Hematopoietic multipotent progenitor cell treated with erythropoietin and hydrocortisone succinate and interleukin-3 and kit ligand, for 4 days (in vitro differentiated cells): Measurements from ENCODE around the gene EPB41L3.
"Not testable (repeated sequence)": the region's sequence is repeated elsewhere in the genome, so short reads cannot be mapped to it uniquely, and the experiment has no call there.

ENCODE experiments used
- DNase-seq: peaks from one replicate; pipeline ENCODE4 v3.0.0-alpha.2; 2015

Gene EPB41L3

DNA sequence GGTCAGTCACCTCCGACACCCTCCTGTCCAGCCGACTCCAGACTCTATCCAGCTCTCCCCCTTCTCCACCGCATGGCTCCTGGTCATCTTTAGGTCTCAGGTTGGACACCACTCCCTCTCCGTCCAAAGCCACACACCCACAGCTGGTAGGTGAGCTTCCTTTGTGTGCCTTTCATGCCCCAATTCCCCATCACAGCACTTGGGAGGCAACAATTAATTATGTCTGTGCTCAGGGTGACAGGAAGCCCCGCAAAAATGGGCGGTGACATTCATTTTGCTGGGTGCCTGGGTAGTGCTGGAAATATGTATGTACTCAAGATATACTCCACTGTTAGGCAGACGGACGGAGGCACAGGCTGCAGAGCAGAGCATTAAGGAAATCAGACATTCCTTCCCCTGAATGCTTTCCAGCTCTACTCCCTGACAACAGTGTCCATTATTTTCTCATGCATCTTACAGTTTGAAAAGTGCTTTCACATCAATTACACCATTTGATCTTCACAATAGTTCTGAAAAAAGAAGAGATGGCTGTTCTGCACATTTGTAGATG is 13.1 kb downstream of the EPB41L3 start:
- DNase-seq, result no peak

- no peak for DNase-seq
Observed at GRCh38 chr18:5529471-5529870, 14.3 kb downstream of the EPB41L3 start.

- DNase-seq, result no peak
Observed at GRCh38 chr18:5527603-5528002, 16.2 kb downstream of the EPB41L3 start.

DNA sequence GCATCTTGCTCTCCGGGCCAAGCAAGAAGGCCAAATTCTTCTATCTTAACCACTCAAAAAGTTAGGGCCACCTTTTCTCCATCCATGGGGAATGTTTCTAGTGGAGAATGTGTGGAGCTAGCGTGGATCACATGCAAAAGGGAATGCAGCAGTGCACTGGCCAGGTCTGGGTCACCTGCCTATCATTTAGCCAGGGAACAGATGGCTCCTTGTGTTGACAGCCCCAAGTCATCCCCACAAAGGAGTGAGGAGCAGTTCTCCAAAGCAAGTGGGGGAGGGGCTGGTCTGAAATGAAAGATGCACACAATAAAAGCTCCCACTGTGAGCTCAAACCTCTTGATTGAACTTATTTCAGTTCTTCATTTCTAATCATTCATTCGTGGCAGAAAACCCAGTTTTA is 19.1 kb downstream of the EPB41L3 start:
- no peak for DNase-seq

- no peak for DNase-seq
Observed at GRCh38 chr18:5521000-5521399, 22.8 kb downstream of the EPB41L3 start.

DNA sequence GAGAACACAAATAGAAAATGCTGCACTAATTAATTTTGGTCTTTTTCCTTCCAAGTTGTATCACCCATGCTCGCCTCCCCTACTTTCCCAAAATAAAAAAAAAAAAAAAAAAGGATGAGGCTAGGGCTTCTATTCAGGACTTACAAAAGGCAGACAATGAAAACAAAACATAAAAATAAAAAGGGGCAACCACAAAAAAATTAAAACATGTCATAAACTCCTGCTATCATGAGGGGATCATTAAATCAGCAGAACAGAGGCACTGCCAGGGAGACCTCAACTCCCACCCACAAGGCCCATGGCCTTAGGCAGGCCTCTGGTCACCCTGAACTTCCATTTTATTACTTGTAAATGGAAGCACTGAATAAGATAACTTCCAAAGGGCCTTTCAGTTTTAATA is 23.3 kb downstream of the EPB41L3 start:
- no peak for DNase-seq

DNA sequence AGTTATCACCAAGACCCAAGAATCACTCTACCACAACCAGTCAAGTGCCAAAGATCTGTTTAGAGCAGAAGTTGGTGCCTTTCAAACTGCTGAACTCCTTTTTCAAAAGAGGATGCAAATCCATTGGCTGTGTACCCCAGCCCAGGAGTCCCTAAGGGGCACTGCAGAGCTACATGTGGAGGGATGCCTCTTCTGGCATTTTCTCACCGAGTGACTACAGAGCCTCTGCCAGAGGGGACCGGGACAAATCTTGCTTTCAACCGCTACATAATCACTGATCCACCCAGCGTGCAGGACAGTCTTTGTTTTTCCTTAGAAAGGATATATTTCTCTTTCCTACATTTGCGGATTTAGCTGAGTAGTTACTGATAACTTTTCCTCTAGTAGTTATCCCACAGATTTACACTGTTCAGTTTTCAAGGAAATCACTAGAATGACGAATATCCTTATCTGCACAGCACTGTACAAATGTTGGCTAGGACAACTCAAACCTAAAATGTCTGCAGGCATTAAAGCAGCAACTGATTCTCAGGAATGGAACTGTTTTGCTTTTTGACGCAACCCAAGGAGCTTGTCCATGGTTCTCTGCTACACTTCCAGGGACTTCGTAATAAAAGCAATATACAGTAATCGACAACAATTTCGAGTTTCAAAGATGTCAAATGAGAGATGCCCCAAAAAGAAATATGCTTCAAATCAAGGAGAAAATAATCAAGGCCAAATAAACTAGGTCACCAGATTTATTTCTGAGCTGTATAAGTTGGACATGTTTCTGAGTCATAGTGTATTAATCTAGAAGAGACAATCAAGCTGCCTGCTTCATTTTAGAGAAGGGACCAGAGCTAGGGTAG is 24.1 kb downstream of the EPB41L3 start:
- DNase-seq, result no peak

GRCh38 chr18:5518899-5519371 is 24.9 kb downstream of the EPB41L3 start:
- no peak for DNase-seq

DNA sequence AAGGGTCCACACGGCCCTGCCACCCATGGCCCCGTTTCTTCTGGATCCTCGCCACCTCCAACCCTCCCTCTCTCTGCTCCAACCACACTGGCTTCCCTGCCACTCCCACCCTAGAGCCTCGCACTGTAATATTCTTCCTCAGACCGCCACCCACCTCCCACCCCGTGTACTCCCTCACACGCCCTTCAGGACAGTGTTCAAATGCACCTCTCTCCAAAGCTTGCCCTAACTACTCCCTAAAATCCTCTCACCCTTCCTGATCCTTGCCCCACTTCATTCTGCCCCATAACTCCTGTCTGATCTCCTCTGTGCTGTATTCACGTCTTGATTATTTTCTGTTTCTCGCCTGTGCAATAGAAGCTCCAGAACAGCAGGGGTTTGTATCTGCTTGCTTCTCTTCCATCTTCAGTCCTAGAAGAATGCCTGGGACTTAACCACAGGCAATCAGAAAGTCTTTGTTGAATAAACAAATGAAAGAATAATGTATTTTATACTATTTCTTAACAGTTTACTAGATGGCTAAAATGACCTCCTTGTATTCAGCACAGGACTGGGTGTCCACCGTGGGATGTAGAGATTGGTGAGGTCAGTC is 25.5 kb downstream of the EPB41L3 start:
- DNase-seq, result no peak

DNA sequence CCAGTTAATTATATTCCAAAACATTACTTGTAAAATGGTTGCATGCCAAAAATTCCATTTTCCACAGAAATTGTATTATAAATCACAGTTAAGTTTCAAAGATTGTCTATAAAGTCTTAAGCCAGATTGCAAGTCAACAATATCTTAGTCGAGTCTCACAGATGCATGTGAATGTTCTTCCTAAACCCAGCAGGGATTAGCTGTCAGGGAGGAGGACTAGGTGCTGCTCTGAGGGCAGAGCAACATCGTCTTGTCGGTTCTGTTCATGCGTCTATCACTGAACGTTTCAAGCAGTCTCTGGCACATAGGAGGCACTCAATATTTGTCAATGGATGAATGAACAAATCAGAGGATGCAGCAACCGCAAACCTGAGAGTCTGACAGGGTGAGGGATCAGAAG is 27.0 kb downstream of the EPB41L3 start:
- no peak for DNase-seq

DNA sequence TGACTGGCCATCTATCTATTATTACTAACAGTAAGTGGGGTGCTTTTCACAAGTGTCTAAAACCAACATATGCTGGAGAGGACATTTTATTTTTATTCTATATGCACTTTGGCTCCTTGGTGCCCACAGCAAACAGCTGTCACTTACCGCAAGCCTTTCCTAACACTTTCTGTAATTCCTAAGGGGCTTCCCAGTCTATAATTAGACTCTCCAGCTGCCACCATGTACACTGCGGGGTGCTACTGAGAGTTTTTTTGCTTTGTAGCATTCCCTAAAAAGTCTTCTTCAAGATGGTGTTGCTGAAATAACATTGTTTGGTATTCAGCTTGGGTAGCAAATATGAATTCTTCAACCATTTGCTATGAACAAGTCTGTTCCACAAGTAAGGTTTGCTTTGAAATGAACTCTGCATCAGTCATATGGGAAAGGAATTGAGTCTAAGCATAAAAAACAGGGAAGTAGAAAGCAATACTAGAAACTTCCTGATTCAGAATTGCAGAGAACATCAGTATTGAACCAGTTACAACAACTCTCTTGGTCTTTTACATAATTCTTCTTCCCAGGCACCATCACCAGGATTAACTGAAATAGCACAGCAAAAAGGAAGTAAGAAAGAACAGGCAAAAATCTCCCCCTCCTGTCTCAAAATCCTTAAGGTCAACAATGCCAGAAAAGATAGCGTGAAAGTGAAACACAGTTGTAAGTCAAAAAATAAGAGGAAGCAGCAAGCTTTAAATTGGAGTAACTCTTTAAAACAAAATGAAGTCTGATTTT is 28.6 kb downstream of the EPB41L3 start:
- DNase-seq, result peak; percentile 46

GRCh38 chr18:5513947-5514346 is 29.9 kb downstream of the EPB41L3 start:
- no peak for DNase-seq

- DNase-seq, result no peak
Observed at GRCh38 chr18:5512176-5512575, 31.6 kb downstream of the EPB41L3 start.

DNA sequence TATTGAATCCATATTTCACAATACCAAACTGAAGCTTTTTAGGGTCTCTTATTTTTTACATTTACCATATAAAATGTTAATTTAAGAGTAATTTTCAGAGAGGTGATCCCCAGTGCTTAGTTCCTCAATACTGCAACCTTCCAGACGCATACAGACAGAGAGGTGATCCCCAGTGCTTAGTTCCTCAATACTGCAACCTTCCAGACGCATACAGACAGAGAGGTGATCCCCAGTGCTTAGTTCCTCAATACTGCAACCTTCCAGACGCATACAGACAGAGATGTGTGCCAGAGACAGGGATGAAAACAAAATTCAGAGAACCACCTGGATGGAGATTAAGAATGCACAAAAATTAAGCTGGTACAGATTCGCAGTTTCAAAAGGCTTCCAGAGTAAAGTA is 32.3 kb downstream of the EPB41L3 start:
- DNase-seq, result not testable (repeated sequence)

- DNase-seq, result no peak
Observed at GRCh38 chr18:5510135-5510846, 33.5 kb downstream of the EPB41L3 start.

- no peak for DNase-seq
Observed at GRCh38 chr18:5508821-5509220, 35.0 kb downstream of the EPB41L3 start.

DNA sequence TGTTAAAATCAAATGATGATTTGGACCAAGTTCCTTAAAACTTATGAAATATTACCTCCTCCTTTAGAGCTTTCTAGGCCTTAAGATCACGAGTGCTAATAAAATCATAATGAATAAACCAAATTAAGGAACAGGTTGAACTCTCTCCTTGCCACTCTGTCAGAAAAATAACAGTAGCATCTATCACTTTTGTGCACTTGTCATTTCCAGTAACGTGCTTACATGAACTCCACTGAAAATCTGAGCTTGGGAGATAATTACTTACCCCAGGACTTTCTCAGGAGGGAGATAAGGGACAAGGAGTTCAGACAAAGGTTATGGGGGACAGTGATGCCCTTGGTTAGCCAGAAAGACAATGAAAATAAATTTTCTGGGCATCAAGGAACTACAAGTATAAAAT is 36.0 kb downstream of the EPB41L3 start:
- no peak for DNase-seq

DNA sequence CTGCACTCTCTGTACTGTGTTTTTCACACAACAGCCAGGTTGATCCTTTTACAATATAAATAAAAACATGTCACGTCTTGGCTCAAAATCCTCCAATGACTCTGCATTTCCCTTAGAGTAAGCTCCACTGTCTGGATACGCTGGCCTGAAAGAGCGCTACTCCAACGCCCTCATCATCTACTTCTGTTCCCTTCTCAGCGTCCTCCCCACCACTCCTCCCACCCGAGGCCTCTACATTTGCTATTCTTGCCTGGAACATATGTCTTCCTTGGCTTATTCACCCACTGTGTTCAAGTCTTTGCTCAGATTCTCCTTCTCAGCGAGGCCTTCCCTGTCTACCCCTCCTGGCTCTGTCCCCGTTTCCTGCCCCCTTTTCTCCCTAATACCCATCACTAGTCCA is 37.6 kb downstream of the EPB41L3 start:
- DNase-seq, result no peak

DNA sequence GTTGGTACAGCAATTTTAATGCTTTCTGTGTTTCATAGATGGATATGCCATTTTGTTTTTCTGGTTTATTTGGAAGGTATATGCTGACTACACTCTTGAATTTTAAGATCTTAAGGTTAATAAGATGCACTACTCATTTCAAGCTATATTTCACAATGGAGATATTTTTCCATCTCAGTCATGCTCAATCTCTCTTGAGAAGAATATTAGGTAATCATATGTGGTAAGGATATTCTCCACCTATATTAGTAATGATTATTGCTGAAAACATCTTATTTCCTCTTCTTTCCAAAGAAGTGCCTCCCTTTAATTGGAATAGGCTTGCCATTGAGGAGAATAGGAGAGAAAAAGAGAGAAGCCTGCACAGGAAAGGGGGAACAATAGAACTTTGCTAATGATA is 40.1 kb downstream of the EPB41L3 start:
- DNase-seq, result no peak

GRCh38 chr18:5500158-5500939 is 43.4 kb downstream of the EPB41L3 start:
- no peak for DNase-seq

DNA sequence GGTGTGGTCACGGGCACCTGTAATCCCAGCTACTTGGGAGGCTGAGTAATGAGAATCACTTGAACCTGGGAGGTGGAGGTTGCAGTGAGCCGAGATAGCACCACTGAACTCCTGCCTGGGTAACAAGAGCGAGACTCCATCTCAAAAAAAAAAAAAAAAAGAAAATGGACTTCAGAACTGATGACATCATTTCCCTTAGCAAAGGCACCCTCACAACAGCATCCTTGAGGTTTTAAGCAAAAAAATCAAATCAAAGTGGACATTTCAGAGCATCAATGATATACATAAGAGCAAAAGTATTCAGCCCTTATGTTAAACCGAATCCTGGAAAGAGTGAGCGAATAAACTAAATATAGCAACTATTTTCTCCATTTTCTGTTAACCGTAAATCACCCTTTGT is 45.3 kb downstream of the EPB41L3 start:
- DNase-seq, result no peak

DNA sequence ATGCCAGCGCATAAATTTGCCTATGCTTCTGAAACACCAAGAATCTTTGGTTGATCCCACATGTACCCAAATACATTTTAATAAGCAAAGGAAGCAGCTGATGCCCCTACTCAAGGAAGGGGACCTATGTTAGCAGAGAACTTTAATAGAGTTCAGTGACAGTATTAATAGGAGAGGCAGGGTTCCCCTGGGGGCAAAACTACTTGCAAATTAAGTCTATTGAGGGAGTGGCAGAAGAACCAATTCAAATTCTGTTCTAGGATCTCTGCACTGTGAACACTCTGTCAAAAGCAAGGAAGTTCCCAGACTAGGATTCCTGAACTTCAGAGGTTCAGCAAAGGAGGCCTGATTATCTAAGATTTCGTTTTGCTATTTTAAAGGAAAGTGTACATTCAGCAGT is 47.5 kb downstream of the EPB41L3 start:
- no peak for DNase-seq
